Panc1 (cell line): ENCODE data around the gene ARID5B.

Experiments
- CTCF ChIP-seq: fragments of 450-650 bp; IDR thresholded peaks from 2 replicates; pipeline ENCODE4 v1.5.1; 2017; ENCODE audit warnings: mild to moderate bottlenecking
- TCF7L2 ChIP-seq: IDR thresholded peaks from 2 replicates; pipeline ENCODE4 v1.6.1; 2011; ENCODE audit warnings: mild to moderate bottlenecking, low read depth, low read length, inconsistent platforms

GRCh38 chr10:61942604-61943461 lies 41.3 kb downstream of the ARID5B start:
- TF ChIP-seq CTCF (no peak), TCF7L2 (no peak)
